ENCODE data around the gene INSYN1.
"Not testable (repeated sequence)": the region's sequence is repeated elsewhere in the genome, so short reads cannot be mapped to it uniquely, and the experiment has no call there.

Gene INSYN1, protein sequence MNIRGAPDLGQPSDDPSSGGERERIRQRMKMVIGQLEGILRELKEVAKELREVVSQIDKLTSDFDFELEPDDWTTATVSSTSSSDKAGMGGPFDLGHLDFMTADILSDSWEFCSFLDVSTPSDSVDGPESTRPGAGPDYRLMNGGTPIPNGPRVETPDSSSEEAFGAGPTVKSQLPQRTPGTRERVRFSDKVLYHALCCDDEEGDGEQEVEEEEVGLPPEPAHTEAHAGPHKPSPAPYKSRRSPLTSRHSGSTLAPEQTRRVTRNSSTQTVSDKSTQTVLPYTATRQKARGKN

DNA sequence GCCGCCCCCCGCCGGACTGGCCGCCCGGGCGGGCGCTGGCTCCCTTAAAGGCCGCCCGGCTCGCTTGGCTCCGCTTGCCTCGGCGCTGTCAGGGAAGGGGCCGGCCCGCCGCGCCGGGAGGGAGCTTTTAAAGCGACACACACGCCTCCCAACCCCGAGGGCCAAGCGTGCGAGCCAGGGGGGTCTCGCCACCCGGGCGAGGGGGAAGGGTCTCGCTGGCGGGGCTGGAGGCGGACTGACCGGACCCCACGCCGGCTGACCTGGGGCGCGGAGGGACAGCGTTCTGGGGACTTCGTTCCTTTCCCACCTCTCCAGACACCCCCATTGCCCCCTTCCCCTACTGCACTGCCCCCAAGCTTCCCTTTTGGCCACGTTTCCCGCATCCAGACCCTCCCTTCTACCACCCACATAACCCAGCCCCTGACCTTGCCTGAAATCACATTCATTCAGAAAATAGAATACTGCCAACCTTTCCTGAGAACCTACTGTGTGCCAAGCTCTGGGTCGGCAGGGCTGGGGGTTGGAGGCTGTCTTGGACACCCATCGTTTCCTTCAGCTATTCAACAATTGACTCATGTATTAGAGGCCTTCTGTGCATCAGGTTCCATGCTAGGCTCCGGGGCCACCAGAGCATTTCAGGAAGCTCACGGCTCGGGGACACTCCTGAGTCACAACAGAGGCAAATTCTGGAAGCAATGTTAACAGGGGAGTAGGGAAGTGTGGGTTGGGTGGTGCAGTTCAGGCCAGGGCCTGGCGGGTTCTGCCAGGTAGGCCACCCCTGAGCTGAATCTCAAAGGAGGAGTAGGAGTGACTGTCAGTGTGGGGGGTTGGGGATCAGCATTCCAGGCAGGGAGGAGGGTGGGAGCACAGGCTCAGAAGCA, at the start of gene INSYN1:
TSS of gene INSYN1 (minus strand) at position 102 of the 881 bp plus-strand sequence. CDS start 2,221 bp downstream, outside the sequence.
- DNase-seq, result no peak

DNA sequence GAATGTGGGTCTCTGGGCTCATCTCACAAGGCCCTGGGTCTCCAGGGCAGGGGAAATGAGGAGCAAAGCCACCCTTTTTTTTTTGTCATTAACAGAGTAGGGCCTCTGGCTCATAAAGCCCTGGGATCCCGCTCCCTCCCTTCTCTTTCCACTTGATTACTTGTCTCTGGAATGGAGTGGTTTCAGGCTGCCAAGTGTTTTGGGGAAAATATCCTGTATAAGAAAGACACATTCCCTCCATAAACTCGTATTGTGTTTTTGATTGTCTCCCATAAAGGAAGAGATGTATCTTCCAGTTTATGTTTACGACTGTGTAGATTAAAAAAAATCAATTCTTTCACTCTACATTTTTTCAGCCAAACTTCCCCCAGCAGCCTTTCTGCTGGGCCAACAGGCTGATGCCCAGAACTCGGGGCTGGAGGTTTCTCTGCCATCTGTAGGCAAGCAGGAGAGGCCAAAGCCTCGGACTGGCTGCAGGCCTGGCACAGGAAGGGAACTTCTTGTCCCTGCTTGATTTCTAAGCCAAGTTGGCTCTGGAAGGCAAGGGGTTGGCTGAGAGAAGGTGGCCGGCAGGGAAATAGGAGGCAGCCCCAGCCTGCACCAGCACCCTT, 49.4 kb upstream of the INSYN1 start:
- DNase-seq, result no peak

DNA sequence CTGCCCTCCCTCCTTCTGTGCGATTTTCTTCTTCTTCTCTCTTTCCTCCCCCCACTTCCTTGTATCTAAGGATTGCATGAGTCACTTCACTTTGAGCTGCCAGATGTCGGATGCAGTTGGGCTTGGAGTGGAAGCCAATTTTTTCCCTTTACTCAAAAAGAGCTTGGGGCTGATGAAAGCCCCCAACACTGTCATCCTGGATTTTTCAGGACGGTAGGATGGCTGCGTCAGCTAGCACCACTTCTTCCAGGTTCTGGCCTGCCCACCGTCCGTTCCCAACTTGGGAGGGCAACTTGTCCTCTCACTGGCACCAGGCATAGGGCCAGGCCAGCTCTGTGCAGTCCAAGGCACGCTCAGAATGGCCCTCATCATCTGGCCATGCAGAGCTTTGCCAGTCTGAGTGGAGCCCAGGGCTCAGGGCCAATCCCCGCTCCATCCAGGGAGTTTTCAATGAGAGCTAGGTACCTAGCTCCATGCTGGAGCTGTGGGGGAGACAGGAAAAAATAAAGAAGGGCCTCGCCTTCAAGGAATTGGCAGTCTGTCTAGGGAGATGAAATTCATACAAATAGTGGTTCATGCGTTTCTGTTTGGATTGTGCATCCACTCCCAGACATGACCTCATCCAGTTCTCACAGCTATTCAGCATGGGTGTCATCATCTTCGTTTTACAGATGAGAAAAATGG, 47.7 kb upstream of the INSYN1 start:
- DNase-seq, result no peak

DNA sequence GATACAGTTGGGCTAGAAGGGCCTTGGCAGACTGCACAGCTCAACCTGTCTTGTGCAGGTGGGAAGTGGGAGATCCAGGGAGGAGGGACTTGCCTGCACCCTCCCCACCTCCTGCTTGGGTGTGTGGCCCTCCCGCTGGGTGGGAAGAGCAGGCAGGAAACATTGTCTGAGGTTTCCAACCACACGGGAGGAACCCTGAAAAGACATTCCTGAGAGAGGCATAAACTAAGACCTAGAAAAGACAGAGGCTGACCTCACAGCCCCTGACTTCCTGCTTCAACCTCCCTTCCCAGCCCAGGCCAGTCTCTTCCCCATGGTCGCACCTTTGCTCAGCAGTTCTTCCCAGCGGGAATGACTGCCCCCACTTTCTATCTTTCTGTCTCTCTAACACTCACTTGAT, 46.3 kb upstream of the INSYN1 start:
- no peak for DNase-seq

DNA sequence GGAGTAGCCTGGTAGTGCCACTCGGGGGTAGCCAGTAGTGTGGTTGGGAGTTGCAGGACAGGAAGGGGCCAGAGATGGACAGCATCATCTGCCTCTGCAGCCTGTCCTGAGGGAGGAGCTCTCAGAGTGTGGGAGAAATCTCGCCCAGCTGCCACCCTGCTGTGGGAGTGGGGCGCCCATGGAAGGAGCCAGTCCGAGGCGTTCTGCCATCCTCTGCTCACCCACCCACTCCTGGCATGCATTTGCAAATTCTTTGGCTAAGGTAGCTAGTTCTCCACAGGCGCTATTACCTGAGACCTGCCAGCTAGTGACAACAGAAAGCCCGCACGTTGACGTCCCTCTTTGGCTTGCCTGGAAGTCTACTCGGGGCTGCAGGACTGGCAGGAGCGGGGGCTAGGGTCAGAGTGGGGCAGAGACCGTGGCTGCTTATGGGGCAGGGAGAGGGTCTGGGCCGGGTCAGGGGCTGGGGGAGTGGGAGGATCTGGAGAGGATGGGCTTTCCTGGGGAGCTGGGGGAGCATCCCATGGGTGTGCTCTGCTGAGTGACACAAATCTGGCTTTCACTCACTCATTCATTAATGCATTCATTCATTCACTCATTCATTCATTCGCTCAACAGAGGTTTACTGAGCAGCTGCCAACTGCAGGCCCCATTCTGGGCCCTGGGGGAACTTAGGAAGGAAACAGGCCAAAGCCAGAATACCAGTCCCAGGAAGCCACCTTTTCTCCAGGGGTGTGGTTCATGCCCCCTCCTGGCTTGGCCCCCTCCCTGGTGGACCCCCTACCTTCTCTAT, 44.4 kb upstream of the INSYN1 start:
- no peak for DNase-seq

DNA sequence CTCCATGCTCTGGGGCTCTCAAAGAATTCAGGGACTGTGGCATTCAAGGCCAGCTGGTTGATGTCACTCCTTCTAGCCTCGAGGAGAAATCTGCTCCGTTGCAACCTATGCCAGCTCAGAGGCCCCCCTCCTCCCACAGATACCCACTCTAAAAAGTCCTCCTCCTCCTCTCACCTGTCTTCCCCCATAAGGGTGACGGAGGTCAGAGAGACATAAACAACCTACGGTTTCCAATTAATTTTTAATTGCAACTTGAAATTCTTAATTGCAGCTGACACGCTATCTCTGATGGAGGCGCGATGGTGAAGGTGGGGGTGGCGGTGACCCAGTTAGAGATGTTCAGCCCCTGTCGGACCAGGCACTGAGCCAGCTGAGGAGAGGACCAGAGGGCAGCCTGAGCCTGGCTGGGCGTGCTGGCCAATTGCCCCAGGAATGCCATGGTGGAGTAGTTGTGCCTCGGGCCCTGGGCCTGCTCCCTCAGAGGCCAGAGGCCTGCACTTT, 43.2 kb upstream of the INSYN1 start:
- no peak for DNase-seq

DNA sequence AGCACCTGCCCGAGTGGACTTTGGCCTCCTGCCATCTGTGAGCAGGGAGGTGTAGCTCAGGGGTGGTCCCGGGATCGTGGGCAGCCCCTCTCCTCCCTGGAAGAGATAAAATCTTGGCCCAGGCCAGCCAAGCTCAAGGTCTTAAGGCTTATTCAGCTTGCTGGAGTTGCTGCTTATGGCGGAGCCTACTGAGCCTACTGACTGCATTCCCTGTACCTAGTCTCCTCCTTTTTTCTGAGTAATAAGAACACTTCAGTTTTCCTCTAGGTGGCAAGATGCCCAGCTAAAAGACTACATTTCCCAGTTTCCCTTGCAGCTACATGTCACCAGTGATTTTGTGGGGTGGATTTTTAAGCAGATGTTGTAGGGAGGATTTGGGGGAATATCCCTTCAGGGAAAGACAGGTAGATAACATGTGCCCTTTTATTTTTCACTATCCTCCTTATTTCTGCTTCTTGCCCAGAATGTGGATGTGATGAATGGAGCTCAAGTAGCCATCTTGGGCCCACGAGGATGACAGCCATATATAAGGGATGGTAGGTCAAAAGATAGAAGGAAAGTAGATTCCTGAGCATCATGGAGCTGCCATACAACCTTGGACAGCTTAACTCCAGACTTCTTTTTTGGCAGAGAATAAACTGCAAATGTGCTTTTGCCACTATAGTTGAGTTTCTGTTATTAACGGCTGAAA, 41.4 kb upstream of the INSYN1 start:
- no peak for DNase-seq

DNA sequence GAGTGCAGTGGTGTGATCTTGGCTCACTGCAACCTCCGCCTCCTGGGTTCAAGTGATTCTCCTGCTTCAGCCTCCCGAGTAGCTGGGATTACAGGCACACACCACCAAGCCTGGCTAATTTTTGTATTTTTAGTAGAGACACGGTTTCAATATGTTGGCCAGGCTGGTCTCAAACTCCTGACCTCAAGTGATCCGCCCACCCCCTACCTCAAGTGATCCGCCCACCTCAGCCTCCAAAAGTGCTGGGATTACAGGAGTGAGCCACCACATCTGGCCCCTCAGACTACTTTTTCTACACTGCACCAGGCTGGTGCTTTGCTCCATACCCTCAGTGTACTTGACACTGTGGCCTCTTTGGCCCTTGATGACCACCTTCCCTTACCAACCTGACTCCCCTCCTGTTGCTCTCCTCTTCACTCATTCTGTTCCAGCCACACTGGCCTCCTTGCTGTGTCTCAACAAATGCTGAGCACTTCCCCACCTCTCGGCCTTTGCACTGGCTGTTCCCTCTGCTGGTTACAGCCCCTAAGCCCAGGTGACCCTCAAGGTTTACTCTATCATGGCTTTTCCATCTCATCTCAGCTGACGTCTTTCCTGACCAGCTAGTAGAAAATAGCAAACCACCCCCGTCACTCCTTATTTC, 39.9 kb upstream of the INSYN1 start:
- DNase-seq, result not testable (repeated sequence)

DNA sequence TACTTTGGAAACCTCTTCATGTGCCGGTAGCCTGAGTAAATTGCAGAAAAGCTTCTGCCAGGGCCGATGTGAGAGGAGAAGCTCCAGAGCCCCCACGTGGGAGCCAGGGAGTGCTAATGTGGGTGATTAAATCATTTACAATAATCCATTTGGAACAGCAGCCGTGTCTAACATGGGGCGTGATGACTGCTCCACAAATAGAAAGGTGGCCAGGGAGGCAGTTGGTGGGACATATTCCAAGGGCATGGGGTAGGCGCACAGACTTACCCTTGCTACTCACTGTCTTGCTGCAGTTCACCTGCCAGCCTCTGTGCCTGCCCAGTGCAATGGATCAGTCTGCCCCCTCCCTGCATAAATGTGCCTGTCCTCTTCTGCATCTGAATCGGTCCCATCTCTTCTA, 39.3 kb upstream of the INSYN1 start:
- no peak for DNase-seq

DNA sequence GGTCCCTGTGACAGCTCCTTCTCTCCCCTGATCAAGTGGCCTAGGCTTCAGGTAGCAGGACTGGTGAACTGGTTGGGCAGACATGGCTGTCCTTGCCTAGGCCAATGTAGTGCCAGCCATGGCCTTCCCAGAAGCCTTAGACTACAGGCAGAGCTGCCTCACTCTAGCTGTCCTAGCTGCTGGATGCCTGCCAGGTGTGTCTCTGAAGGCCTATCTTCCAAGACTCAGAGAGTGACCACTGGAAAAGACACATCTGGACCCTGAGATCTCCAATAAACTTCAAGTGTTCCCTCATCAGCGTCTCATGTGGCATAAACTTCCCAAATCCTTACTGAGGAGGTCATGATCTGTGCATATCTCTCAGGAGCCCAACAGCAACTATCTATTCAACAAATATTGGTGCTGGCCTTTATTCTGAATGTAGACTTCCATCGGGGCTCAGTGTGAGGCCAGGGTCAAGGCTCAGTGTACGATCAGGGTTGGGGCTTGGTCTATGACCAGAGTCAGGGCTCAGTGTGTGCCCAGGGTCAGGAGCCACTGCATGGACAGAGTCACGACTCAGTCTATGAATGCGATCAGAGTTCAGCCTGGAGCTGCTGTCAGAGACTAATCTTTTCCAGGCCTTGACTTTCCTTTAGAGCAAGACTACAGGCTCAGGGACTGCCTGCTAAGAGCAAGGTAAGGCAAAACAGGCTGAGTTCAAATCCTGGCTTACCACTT, 36.5 kb upstream of the INSYN1 start:
- DNase-seq, result no peak

DNA sequence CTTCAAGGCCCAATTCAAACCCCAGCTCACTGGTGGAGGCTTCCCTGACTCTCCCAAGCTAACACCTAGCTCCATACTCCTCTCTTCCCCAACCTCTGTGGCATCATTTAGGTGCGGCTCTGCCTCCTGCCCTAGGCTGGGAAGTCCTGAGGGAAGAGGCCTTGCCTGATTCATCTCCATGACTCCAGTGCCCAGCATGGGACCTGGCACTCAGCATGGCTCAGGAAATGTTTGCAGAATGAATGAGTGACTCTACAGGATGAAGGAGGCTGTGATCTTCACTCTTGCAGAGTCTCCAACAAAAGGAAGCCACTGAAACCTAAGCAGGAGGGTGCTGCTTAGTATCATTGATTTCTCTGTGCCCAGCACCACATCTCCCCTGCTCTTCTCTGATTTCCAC, 34.5 kb upstream of the INSYN1 start:
- no peak for DNase-seq

DNA sequence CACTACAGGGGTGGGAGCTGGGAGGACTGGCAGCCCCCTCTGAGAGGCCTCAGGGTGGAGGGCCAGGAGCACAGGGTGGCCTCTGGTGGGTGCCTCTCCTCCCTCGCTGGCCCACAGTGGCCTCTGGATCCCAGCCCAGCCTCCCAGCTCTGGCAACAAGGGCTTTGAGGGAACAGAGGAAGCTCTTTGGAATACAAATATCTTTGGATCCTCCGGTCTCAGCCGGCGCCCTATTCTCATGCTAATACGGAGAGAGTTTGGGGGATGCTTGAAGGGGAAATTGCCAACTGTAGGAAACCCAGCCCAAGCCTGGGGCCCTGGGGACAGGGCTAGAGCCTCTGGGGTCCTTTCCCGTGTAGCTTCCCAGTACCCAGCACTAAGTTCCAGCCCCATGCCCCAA, 33.4 kb upstream of the INSYN1 start:
- peak; percentile 20 for DNase-seq

DNA sequence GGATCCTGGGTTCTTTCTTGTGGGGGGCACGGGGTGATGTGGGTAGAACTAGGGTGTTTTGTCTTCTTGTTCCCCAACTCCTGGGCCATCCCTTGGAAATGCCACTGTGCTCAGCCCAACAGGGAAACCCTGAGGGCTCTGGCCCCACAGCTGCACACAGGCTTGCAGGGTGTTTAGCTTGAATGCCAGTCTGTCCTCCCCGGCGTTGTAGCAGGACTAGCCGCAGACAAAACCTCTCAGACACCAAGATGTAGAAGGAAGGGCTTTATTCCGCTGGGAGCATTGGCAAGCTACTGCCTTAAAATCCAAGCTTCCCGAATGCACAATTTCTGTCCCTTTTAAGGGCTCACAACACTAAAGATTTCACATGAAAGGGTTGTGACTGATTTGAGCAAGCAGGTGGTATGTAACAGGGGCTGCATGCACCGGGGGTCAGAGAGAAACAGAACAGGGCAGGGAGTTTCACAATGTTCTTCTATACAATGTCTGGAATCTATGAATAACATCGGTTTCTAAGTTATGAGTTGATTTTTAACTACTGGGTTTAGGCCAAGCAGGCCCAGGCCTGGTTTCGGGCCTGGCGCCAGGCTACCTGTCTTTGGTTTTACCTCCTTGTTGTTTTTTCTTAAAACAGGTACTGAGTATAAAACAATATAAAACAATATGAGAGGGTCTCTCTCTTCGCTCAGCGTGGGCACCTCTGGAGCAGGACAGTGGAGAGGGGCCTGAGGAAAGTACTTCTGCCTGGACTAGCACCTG, 32.3 kb upstream of the INSYN1 start:
- DNase-seq, result not testable (repeated sequence)

DNA sequence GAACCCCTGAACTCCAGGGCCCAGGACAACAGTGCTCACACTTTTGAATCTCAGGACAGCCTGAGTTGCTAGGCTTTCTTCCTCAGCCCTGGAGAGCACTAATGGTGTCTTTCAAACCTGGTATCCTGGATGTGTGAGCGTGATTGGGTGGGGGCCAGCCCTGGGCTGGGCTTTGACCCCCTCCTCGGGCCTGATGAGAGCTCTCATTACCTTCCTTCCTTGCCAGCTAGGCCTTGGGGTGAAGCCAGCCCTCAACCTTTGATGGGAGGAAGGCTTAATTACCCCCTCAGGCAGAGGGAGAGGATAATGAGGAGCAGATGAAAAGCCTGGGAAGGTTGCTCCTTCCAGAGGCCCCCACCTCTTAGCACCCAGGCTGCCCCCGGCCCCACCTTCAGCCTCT, 31.1 kb upstream of the INSYN1 start:
- DNase-seq, result no peak

DNA sequence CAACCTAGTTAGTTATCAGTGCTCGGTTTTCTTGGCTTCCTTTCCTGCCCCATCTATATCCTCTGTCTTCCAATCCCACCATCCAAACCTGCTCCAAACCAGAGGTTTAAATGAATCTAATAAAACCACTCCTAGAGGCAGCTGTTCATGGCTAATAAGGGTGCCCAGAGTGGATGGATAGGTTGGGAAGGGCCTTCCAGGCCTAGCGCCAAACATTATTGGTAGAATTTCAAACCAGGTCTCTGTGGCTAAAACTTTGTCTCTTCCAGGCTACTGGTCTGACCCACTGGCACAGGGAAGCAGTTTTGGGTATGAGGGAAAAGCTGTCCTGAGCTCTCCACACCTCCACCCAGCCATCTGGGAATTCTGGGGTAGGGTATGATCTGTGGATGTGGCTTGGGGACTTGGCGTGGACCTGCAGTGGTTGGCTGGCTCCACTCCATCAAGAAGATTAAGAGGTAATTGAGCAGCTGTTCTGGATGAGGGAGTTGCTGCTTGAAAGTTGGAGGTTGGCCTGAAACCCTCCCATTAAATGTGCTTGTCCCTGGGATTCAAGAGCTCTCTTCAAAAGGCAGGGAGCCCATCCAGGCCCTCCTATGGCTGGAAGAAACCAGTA, 29.3 kb upstream of the INSYN1 start:
- no peak for DNase-seq

DNA sequence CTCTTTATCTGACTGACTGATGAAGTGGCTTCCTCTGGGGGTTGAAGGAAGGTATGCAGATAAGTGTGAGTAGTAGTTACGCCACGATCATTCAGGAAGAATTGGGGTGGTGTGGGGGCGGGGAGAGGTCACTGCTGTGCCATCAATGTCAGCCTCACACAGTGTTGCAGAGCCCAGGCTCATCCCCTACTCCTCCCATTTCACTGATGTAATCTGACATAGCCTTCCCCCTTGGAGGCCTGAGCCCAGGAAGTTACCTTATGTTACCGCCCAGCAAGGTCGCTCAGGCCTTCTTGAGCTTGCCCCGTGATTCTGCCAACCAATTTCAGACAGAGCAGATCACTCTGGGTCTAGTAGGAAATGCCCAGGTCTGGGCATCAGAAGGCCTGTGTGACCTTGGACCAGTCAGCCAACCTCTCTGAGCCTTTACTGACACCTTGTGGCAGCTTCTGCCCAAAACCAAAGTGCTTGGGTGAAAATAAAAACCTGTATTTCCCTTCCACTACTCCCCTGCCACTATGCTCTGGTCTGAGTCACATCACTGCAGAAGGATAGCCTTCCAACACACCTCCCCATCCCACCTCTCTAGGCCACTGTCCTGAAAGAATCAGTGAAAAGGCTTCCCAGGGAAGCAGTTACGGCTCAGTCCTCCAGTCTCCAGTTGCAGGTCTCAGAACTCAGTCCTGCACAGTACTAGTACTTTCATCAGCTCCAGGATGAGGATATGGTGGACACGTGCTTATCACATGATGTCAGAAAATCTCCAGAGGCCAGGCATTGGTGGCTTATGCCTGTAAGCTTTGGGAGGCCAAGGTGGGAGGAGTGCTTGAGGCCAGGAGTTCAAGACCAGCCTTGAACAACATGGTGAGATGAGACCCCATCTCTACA, 28.1 kb upstream of the INSYN1 start:
- DNase-seq, result no peak

DNA sequence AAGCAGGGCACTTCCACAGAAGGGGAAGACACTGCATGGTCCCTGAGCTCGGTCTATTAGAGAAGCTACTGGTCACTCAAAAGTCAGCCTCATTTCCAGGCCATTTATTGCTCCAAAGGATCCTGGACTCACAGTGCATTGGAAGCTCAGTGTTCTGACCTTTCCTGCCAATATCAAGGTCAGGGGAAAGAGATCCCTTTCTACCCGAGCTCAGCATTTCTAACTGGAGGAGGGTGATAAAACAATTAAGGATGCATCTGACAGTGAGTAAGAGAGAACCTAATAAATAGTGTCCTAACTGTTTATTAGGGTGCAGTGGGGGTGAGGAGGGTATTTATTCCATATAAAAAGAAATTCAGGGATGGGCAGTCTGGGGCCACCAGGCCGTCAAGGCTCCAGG, 26.8 kb upstream of the INSYN1 start:
- DNase-seq, result no peak

DNA sequence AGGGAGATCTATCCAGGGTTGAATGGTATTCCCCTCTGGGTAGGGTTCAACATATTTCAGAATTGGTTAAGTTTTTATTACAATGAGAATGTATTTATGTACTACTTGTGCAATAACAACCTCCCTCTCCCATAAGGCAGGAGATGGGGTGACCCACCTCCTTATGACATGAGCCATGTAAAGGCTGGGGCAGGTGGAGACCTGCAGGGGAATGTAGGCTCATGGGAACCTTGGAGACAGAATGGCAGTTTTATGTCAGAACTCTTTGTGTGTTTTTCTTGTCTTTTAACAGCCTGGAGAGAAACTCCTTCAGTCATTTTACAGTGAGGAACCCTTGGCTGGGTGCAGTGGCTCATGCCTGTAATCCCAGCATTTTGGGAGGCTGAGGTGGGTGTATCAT, 24.6 kb upstream of the INSYN1 start:
- no peak for DNase-seq

Measured in NCI-H2227 treated with DMSO at 0.1 percent for 48 hours (cell line).